H7 (cell line): ENCODE data around the gene NMS. TPM values are rescaled to one million over a fixed set of nuclear protein-coding genes. Genes with fewer than 3 reads are reported as not detected.

Source experiments
- DNase-seq: peaks from one replicate; pipeline ENCODE4 v3.0.0; 2012
- H3K27me3 ChIP-seq: 2 replicates; pipeline ENCODE4 v1.6.0; 2011; ENCODE audit warnings: mild to moderate bottlenecking, low read length; ENCODE audit not compliant: control insufficient read depth, insufficient read depth
- H3K36me3 ChIP-seq: replicated peaks from 2 replicates; pipeline ENCODE4 v1.5.1; 2011; ENCODE audit warnings: low read length; ENCODE audit not compliant: control insufficient read depth, insufficient read depth
- H3K4me3 ChIP-seq: 2 replicates; pipeline ENCODE4 v1.5.1; 2011; ENCODE audit warnings: low read depth, mild to moderate bottlenecking, control low read depth, low read length, moderate library complexity; ENCODE audit not compliant: insufficient read depth
- total RNA-seq: library from RNA; depleted of rRNA; stranded (reverse); fragments of >200 nt; shearing (Covaris generic); gene quantifications from 2 replicates; pipeline ENCODE4 v1.2.3, GENCODE V29; 2014; rRNA removed

Gene NMS
- total RNA-seq, 1 experiment from 2014 or later = not detected

DNA sequence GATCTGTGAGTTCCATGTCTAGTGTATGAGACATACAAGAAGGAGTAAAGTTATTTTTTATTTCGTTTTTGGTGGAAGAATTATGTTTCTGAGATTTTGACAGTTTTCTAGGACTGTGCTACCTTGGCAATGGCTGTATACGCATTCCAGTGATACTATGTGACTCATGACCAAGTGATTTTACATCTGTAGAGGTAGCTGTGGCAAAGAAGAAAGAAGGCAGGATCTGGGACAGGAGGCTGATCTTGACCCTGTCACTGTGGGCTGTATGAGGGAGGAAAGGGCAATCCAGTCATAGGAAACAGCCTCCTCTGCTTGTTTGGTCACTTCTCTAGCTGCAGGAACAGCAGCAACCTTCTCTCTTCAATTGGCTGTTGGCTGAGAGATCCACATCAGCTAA, 48.5 kb downstream of the NMS start:
- DNase-seq = no peak
- no peaks in the 10 kb centered on the region for H3K36me3 ChIP-seq
- no peaks in the 10 kb centered on the region for H3K27me3 ChIP-seq
- H3K4me3 ChIP-seq = no peak overlapping the region

DNA sequence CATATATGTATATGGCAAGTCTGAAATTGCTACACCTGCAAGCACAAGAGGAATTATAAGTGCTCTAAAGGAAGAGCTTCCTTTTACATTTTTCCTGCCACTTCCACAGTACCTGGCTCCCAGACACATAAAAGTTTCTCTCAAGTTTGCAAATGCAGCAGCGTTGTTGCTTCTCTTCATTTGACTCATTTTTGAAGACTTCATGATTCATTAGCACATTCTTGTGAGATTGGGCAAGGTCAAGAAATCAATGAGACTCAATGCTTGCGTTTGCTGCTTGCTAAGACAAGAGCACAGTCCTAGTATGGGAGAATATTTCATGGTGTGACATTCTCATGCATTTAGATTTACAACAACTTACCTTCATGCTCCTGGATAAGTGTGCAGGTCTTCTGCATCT, 49.9 kb downstream of the NMS start:
- DNase-seq = no peak
- H3K27me3 ChIP-seq = no peaks in the 10 kb centered on the region
- no peaks in the 10 kb centered on the region for H3K36me3 ChIP-seq
- no peak overlapping the region for H3K4me3 ChIP-seq

DNA sequence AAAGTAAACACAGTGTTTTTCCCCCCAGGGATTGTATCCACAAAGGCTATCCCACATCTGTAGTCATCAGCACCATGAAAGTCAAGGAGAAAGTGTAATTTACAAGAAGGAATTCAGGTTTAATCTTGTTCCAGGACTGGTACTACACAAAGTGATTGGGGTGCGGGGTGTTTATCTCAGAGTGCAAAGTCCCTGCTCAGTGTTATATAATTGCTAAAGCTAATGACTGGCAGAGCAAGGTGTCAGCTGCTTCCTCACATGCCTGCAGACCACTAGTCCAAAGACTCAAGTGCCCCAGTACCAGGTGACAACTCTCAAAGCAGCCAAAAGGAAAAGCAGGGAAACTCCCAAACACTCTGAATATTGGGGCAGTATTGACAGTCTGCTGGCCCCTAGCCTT, 52.1 kb downstream of the NMS start:
- DNase-seq = no peak
- Histone ChIP-seq H3K36me3 (no peaks in the 10 kb centered on the region), H3K4me3 (no peak overlapping the region), H3K27me3 (no peaks in the 10 kb centered on the region)

DNA sequence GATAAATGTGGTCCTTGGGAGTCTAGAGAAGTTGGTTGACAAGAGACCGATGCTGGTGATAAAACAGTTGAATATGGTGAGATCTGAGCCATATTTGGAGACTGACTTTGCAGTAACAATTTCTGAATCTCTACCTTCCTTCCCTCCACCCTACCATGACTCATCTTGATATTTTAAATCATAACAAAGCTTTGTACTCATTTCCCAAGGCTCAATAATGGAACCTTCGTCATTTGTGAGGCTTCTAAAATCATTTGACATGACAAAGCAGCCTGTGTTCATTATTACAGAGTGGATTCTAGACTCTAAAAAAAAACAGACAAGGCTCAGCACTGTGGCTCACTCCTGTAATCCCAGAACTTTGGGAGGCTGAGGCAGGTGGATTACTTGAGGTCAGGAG, 54.0 kb downstream of the NMS start:
- H3K36me3 ChIP-seq = no peaks in the 10 kb centered on the region
- DNase-seq = no peak
- H3K27me3 ChIP-seq = no peaks in the 10 kb centered on the region
- H3K4me3 ChIP-seq = no peak overlapping the region

DNA sequence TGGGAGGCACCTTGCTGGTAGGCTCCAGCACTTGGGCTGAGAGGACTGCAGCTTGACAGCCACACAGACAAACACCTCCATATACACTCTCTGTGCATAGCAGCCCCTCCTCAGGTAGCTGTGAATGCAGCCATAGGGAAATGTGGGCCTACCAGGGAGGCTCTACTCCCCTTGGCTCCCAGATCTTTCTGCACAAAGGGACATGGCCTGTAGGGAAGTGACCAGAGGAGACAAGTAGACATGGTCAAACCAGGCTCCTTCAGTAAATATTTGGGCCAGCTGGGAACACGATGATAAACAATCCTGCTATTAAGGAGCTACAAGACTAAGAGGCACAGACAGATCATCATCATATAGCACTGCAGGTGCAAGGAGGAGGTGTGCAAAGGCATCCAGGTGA, 56.6 kb downstream of the NMS start:
- Histone ChIP-seq H3K27me3 (no peaks in the 10 kb centered on the region), H3K4me3 (no peak overlapping the region), H3K36me3 (no peaks in the 10 kb centered on the region)
- DNase-seq = no peak

DNA sequence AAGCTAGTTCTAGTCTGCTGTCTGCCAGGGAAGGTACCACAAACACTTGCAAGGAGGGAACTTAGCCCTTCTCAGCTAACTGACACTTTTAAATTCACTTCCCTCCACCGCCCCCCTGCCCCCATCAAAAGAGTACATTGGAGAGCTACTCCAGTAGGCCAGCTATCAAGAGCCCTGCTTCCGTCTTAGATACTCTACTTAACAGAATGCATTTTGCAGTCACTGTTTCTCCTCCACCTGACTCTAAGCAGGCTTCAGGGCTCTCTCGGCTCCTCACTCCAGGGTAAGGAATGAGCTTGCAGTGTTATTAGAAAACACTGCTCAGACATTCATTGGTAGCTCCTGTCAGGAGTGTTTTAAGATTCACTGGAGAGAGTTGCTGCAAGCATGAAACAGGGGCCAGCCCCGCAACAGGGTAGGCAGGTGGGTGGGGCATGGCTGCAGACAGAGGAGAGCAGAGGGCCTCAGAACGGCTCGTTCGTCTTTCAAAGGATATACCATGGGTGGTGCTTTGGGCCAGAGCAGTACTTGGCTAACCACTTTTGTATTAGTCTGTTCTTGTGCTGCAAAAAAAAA, 57.2 kb downstream of the NMS start:
- no peak overlapping the region for H3K4me3 ChIP-seq
- no peaks in the 10 kb centered on the region for H3K27me3 ChIP-seq
- H3K36me3 ChIP-seq = no peaks in the 10 kb centered on the region
- DNase-seq = no peak

DNA sequence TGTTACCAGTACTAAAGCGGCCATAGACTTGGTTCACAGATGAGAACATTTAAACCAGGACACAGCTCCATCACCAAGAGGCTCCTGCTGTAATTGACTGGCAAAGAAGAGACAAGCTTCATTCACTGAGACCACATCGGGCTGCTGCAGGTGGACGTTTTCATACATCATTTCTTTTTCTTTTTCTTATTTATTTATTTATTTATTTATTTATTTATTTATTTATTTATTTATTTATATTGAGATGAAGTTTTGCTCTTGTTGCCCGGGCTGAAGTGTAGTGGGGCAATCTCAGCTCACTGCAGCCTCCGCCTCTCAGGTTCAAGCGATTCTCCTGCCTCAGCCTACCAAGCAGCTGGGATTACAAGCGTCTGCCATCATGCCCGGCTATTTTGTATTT, 58.9 kb downstream of the NMS start:
- Histone ChIP-seq H3K27me3 (no peaks in the 10 kb centered on the region), H3K36me3 (no peaks in the 10 kb centered on the region), H3K4me3 (no peak overlapping the region)
- no peak for DNase-seq

DNA sequence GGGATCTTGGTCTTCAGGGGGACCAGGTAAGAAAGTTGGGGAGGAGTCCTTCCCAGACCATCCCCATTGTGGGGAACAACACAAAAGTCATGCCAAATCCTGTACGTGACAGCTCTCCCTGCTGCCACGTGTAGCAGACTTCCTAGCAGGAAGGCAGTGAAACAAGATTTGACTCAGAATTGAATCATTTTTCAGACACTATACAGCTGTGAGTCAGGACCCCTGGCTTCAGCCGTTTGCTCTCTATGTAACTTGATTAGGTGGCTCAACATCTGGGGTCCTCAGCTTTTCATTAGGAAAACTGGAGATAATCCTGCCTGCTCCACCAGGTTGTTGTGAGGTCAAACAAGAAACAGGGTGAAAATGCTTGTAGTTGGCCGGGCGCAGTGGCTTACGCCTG, 59.6 kb downstream of the NMS start:
- Histone ChIP-seq H3K36me3 (no peaks in the 10 kb centered on the region), H3K4me3 (no peak overlapping the region), H3K27me3 (no peaks in the 10 kb centered on the region)
- DNase-seq = no peak

Other genes with a start within 250 kb of the NMS start
- gene LONRF2, start 148.0 kb upstream of the NMS start, total RNA-seq = 0.04 TPM in 1 of 2 replicates, not detected in the other
- 24.8 and 28.4 TPM in 2 replicates for gene CHST10, start 52.8 kb upstream of the NMS start, total RNA-seq
- 11.7 and 14.2 TPM in 2 replicates for gene PDCL3, start 92.5 kb downstream of the NMS start, total RNA-seq